WTC11 (cell line): ENCODE measurements around the gene OLFML3. TPM values are rescaled to one million over a fixed set of nuclear protein-coding genes. Genes with fewer than 3 reads are reported as not detected.

Experiments used
- ATAC-seq: fragments of 200-7000 bp; cut with Tn5 transposase; 2 replicates; pipeline ENCODE4 v1.10.0; 2021; ENCODE audit warnings: mild to moderate bottlenecking, moderate library complexity
- CTCF ChIA-PET: fragments of 300-600 bp; sonication (Branson Sonifier 250); formaldehyde crosslinking; loops from one replicate; lab custom pipeline; 2021; ENCODE audit warnings: antibody characterized with exemption; lab: Charles Lee
- POLR2A ChIA-PET: fragments of 350-600 bp; sonication (Branson Sonifier 250); formaldehyde crosslinking; loops from one replicate; lab custom pipeline; 2021; ENCODE audit warnings: antibody characterized with exemption; lab: Charles Lee
- DNase-seq: peaks from one replicate; pipeline ENCODE4 v3.0.0; 2021; ENCODE audit warnings: low spot score
- H3K27ac Mint-ChIP-seq: 2 replicates; pipeline ENCODE4 v1.8.0; 2021; ENCODE audit warnings: mixed read lengths
- H3K27me3 Mint-ChIP-seq: 2 replicates; pipeline ENCODE4 v1.8.0; 2021; ENCODE audit warnings: low read depth, mild to moderate bottlenecking, moderate library complexity, mixed read lengths
- H3K36me3 Mint-ChIP-seq: 2 replicates; pipeline ENCODE4 v1.8.0; 2021; ENCODE audit warnings: mixed read lengths
- H3K4me1 Mint-ChIP-seq: 2 replicates; pipeline ENCODE4 v1.8.0; 2022; ENCODE audit warnings: mixed read lengths
- H3K4me3 Mint-ChIP-seq: 2 replicates; pipeline ENCODE4 v1.8.0; 2021; ENCODE audit warnings: mild to moderate bottlenecking, moderate library complexity, mixed read lengths
- H3K9me3 Mint-ChIP-seq: 2 replicates; pipeline ENCODE4 v1.8.0; 2021; ENCODE audit warnings: mixed read lengths
- CREM ChIP-seq: sonication (generic); formaldehyde crosslinking; IDR thresholded peaks from 2 replicates; pipeline ENCODE4 v1.8.1; 2022; ENCODE audit warnings: mild to moderate bottlenecking, missing genetic modification reagents, moderate library complexity
- HMGA2 ChIP-seq: fragments of 250-450 bp; sonication (Bioruptor Pico); IDR thresholded peaks from 2 replicates; pipeline ENCODE4 v1.4.0; 2021; ENCODE audit warnings: mild to moderate bottlenecking, moderate library complexity
- IRF2 ChIP-seq: sonication (generic); formaldehyde crosslinking; IDR thresholded peaks from 2 replicates; pipeline ENCODE4 v1.8.0; 2022; ENCODE audit warnings: low read depth, missing genetic modification reagents, borderline replicate concordance
- NFE2L1 ChIP-seq: sonication (generic); formaldehyde crosslinking; IDR thresholded peaks from 2 replicates; pipeline ENCODE4 v1.8.1; 2023; ENCODE audit warnings: missing genetic modification reagents
- RELA ChIP-seq: sonication (generic); formaldehyde crosslinking; IDR thresholded peaks from 2 replicates; pipeline ENCODE4 v1.8.1; 2022; ENCODE audit warnings: missing genetic modification reagents, mild to moderate bottlenecking, borderline replicate concordance
- SMAD3 ChIP-seq: sonication (generic); formaldehyde crosslinking; IDR thresholded peaks from 2 replicates; pipeline ENCODE4 v1.8.0; 2022; ENCODE audit warnings: missing genetic modification reagents, mild to moderate bottlenecking, borderline replicate concordance
- ZNF138 ChIP-seq: sonication (generic); formaldehyde crosslinking; conservative IDR thresholded peaks from 2 replicates; pipeline ENCODE4 v1.8.1; 2022; ENCODE audit warnings: mild to moderate bottlenecking, moderate library complexity, missing genetic modification reagents
- ZNF219 ChIP-seq: sonication (generic); formaldehyde crosslinking; IDR thresholded peaks from 2 replicates; pipeline ENCODE4 v1.8.0; 2023; ENCODE audit warnings: missing genetic modification reagents, mild to moderate bottlenecking, borderline replicate concordance
- ZNF263 ChIP-seq: sonication (generic); formaldehyde crosslinking; IDR thresholded peaks from 2 replicates; pipeline ENCODE4 v1.8.1; 2022; ENCODE audit warnings: low read depth, mild to moderate bottlenecking, moderate library complexity, missing genetic modification reagents
- ZNF416 ChIP-seq: fragments of 250-450 bp; sonication (Bioruptor Pico); IDR thresholded peaks from 2 replicates; pipeline ENCODE4 v1.9.0; 2021; ENCODE audit warnings: mild to moderate bottlenecking, inconsistent platforms
- total RNA-seq: library from RNA; stranded (reverse); gene quantifications from 3 replicates; pipeline ENCODE4 v1.2.3, GENCODE V29; 2021
- TF ChIP-seq, protein P1 (sequence below): sonication (generic); formaldehyde crosslinking; IDR thresholded peaks from 2 replicates; pipeline ENCODE4 v1.8.1; 2022; ENCODE audit warnings: missing genetic modification reagents, borderline replicate concordance
- TF ChIP-seq, protein P2 (sequence below): sonication (generic); formaldehyde crosslinking; IDR thresholded peaks from 2 replicates; pipeline ENCODE4 v1.8.0; 2023; ENCODE audit warnings: missing genetic modification reagents
- TF ChIP-seq, protein P3 (sequence below): sonication (generic); formaldehyde crosslinking; IDR thresholded peaks from 2 replicates; pipeline ENCODE4 v1.8.1; 2023; ENCODE audit warnings: mild to moderate bottlenecking, missing genetic modification reagents
- TF ChIP-seq, protein P4 (sequence below): fragments of 250-450 bp; sonication (Bioruptor Pico); IDR thresholded peaks from 2 replicates; pipeline ENCODE4 v1.8.0; 2021; ENCODE audit warnings: mild to moderate bottlenecking
- TF ChIP-seq, protein P5 (sequence below): sonication (generic); formaldehyde crosslinking; IDR thresholded peaks from 2 replicates; pipeline ENCODE4 v1.8.0; 2022; ENCODE audit warnings: missing genetic modification reagents

OLFML3 gene
- total RNA-seq, 1 experiment from 2014 or later = 65.8 TPM

DNA sequence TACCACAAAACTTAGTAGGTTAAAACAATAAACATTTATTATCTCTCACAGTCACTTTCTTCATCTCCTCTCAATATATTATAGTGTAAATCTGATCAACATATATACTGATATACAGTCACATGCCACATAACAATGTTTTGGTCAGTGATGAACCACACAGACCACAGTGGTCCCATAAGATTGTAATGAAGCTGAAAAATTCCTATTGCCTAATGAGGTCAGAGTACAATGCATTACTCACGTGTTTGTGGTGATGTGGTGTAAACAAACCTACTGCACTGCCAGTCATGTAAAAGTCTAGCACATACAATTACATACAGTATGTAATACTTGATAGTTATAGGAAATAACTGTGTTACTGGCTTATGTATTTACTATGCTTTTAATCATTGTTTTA is 30.1 kb downstream of the OLFML3 start (continued):
- no peak for TF ChIP-seq SMAD3
- no peak for TF ChIP-seq RELA (CRISPR knock-in tag)
- no peak for TF ChIP-seq ZNF219 (CRISPR knock-in tag)
- TF ChIP-seq, protein P1, sequence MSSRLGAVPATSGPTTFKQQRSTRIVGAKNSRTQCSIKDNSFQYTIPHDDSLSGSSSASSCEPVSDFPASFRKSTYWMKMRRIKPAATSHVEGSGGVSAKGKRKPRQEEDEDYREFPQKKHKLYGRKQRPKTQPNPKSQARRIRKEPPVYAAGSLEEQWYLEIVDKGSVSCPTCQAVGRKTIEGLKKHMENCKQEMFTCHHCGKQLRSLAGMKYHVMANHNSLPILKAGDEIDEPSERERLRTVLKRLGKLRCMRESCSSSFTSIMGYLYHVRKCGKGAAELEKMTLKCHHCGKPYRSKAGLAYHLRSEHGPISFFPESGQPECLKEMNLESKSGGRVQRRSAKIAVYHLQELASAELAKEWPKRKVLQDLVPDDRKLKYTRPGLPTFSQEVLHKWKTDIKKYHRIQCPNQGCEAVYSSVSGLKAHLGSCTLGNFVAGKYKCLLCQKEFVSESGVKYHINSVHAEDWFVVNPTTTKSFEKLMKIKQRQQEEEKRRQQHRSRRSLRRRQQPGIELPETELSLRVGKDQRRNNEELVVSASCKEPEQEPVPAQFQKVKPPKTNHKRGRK = no peak
- TF ChIP-seq, protein P2, sequence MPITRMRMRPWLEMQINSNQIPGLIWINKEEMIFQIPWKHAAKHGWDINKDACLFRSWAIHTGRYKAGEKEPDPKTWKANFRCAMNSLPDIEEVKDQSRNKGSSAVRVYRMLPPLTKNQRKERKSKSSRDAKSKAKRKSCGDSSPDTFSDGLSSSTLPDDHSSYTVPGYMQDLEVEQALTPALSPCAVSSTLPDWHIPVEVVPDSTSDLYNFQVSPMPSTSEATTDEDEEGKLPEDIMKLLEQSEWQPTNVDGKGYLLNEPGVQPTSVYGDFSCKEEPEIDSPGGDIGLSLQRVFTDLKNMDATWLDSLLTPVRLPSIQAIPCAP = no peak
- no peak for TF ChIP-seq HMGA2 (CRISPR knock-in tag)

DNA sequence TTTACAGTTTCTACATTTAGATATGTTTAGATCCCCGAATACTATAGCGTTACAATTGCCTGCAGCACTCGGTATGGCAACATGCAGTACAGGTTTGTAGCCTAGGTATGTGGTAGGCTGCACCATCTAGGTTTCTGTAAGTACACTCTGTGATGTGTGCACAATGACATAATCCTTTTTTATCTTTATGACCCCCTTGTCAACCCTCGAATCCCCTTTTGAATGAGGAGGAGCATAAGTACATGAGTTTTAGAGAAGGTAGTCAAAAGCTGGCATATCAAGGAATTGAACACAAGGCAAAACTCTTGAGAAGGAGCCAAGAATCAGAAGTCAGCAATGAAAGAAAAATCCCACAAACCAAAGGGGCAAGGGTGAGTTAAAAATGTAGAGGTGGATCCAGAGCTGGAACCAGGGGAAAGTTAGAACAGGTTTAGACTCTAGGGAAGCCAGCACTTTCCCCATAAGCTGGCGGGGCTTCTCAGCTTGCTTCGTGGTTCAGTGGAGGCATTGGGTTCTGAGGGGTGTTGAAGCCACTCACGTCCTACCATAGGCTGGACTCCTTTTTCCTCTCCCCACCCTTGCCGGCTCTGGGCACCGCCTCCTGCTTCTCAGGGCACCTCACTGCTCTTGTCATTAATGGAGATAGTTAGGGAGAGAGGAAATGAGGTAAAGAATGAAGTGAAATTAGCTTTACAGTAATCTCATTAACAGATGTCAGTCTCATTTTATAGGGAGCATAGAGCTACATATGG is 31.3 kb downstream of the OLFML3 start:
- TF ChIP-seq SMAD3 (no peak), ZNF138 (CRISPR knock-in tag) (no peak)
- TF ChIP-seq, protein P3, sequence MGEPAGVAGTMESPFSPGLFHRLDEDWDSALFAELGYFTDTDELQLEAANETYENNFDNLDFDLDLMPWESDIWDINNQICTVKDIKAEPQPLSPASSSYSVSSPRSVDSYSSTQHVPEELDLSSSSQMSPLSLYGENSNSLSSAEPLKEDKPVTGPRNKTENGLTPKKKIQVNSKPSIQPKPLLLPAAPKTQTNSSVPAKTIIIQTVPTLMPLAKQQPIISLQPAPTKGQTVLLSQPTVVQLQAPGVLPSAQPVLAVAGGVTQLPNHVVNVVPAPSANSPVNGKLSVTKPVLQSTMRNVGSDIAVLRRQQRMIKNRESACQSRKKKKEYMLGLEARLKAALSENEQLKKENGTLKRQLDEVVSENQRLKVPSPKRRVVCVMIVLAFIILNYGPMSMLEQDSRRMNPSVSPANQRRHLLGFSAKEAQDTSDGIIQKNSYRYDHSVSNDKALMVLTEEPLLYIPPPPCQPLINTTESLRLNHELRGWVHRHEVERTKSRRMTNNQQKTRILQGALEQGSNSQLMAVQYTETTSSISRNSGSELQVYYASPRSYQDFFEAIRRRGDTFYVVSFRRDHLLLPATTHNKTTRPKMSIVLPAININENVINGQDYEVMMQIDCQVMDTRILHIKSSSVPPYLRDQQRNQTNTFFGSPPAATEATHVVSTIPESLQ = no peak
- ATAC-seq (peak; percentile 81), DNase-seq (no peak)
- peaks cover 4% of the 10 kb centered on the region; the same call in 1 of the 2 replicates for H3K36me3 Mint-ChIP-seq
- peaks cover 31% of the 10 kb centered on the region for H3K4me1 Mint-ChIP-seq
- ChIA-PET POLR2A (interaction anchor here (1.2 kb wide), 1 partner anchor 143 kb away, joined by 3 read pairs; the partner anchor contains the start of gene SYT6), CTCF (interaction anchor here (1.0 to 3.5 kb wide), 6 partner anchors 24 to 273 kb away, joined by 3 to 22 read pairs (median 3); partner anchors contain the start of gene OLFML3)
- H3K9me3 Mint-ChIP-seq = peaks cover 16% of the 10 kb centered on the region
- no peak overlapping the region for H3K27ac Mint-ChIP-seq
- no peak overlapping the region for H3K4me3 Mint-ChIP-seq
- H3K27me3 Mint-ChIP-seq = peaks cover 7% of the 10 kb centered on the region

DNA sequence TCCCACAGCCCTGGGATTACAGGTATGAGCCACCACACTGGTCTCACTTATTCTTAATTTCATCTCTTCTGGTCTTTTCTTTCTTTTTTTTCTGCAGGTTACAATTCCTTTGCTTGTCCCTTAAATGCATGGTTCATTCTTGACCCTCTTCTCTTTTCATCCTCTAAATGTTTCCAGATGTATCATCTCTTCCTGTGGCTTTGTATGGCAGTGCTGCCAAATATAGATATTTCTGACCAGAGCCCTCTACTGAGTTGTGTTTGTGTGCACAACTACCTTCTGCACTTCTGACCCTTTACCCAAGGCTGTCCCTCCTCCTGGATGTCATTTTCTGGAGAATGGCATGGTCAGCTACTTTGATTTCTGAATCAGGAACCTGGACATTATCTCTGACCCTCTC is 32.5 kb downstream of the OLFML3 start:
- CTCF ChIA-PET = interaction anchor here (0.6 to 1.8 kb wide), 2 partner anchors 9 to 17 kb away, joined by 4 to 6 read pairs; no protein-coding TSS in a partner anchor
- Mint-ChIP-seq H3K27ac (no peak overlapping the region), H3K4me3 (no peak overlapping the region)

More for the DNA sequence above, 32.5 kb downstream of the OLFML3 start:
- Mint-ChIP-seq H3K36me3 (peaks cover 3% of the 10 kb centered on the region; the same call in 1 of the 2 replicates), H3K9me3 (peaks cover 7% of the 10 kb centered on the region), H3K4me1 (peaks cover 28% of the 10 kb centered on the region), H3K27me3 (peaks cover under 1% of the 10 kb centered on the region)
- no peak for ATAC-seq
- POLR2A ChIA-PET = no interaction called here
- TF ChIP-seq, protein P4, sequence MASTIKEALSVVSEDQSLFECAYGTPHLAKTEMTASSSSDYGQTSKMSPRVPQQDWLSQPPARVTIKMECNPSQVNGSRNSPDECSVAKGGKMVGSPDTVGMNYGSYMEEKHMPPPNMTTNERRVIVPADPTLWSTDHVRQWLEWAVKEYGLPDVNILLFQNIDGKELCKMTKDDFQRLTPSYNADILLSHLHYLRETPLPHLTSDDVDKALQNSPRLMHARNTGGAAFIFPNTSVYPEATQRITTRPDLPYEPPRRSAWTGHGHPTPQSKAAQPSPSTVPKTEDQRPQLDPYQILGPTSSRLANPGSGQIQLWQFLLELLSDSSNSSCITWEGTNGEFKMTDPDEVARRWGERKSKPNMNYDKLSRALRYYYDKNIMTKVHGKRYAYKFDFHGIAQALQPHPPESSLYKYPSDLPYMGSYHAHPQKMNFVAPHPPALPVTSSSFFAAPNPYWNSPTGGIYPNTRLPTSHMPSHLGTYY (CRISPR knock-in tag) = no peak
- TF ChIP-seq CREM (no peak), ZNF263 (CRISPR knock-in tag) (no peak), ZNF416 (no peak), IRF2 (CRISPR knock-in tag) (no peak), NFE2L1 (CRISPR knock-in tag) (no peak)
- TF ChIP-seq, protein P5, sequence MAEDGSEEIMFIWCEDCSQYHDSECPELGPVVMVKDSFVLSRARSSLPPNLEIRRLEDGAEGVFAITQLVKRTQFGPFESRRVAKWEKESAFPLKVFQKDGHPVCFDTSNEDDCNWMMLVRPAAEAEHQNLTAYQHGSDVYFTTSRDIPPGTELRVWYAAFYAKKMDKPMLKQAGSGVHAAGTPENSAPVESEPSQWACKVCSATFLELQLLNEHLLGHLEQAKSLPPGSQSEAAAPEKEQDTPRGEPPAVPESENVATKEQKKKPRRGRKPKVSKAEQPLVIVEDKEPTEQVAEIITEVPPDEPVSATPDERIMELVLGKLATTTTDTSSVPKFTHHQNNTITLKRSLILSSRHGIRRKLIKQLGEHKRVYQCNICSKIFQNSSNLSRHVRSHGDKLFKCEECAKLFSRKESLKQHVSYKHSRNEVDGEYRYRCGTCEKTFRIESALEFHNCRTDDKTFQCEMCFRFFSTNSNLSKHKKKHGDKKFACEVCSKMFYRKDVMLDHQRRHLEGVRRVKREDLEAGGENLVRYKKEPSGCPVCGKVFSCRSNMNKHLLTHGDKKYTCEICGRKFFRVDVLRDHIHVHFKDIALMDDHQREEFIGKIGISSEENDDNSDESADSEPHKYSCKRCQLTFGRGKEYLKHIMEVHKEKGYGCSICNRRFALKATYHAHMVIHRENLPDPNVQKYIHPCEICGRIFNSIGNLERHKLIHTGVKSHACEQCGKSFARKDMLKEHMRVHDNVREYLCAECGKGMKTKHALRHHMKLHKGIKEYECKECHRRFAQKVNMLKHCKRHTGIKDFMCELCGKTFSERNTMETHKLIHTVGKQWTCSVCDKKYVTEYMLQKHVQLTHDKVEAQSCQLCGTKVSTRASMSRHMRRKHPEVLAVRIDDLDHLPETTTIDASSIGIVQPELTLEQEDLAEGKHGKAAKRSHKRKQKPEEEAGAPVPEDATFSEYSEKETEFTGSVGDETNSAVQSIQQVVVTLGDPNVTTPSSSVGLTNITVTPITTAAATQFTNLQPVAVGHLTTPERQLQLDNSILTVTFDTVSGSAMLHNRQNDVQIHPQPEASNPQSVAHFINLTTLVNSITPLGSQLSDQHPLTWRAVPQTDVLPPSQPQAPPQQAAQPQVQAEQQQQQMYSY = no peak
- no peak for DNase-seq
